SIG-M5 (cell line): Measurements from ENCODE around the gene SIRT3.
A peak's percentile ranks its signal among the peaks of the same experiment; 100 is the strongest.
"Not testable (repeated sequence)": the region's sequence is repeated elsewhere in the genome, so short reads cannot be mapped to it uniquely, and the experiment has no call there.

Experiments used
- DNase-seq: peaks from one replicate; lab custom pipeline; 2025; lab: John Stamatoyannopoulos, UW

SIRT3 gene

GRCh38 chr11:270451-271318 is 34.5 kb upstream of the SIRT3 start:
- DNase-seq, result no peak

DNA sequence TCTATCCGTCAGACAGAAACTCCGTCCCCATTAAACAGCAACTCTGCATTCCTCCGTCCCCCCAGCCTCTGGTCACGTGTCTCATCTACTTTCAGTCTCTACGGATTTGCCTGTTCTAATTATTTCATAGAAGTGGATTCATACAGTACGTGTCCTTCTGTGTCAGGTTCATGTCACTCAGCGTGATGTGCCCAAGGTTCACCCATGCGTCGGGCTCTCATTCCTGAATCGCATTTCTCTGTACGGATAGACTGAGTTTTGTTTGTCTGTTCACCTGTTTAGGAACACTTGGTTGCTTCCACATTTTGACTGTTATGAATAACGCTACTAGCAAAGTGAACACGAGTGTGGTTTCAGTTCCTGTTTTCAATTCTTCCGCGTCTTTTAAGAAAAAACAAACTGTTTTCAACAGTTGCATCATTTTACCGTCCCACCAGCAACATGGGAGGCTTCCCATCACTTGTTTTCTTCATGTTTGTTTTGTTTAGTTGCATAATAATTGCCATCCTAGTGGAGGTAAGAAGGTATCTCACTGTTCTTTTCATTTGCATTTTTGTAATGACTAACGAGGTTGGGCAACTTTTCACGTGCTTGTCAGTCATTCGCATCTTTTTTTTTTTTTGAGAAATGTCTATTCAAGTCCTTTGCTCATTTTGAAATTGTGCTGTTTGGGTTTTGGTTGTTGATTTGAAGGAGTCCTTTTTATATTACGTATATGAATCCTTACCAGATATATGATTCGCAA is 33.2 kb upstream of the SIRT3 start:
- peak; percentile 95 for DNase-seq

GRCh38 chr11:268716-269145 is 32.6 kb upstream of the SIRT3 start:
- DNase-seq, result not testable (repeated sequence)

GRCh38 chr11:267491-267994 is 31.4 kb upstream of the SIRT3 start:
- DNase-seq, result no peak

DNA sequence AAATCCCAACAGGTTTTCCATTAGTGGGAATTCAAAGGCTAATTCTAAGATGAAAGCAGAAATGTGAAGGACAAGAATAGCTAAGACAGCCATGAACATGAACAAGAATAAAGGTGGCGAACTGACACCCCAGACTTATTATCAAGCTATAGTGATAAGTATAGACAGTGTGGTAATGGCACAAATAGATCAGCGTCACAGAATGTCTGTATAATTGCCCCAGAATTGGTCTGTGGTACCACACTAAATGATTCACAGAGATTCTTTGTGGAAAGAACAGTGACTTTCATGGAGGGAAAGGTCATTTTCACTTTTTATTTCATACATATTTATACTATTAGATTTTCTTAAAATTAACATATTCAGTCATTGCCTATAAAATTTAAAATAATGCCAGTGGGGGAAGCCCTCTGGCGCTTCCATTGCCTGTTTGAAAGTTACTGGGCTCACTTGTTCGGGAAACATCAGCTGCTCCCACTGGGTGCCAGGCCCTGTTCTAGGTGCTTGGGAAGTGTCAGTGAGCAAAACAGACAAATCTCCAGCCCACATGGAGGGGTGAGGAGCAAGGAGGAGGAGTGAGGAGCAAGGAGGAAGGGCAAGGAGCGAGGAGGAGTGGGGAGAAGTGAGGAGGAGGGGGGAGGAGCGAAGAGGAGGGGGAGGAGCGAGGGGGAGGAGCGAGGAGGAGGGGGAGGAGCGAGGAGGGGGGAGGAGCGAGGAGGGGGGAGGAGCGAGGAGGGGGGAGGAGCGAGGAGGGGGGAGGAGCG is 30.7 kb upstream of the SIRT3 start:
- no peak for DNase-seq

DNA sequence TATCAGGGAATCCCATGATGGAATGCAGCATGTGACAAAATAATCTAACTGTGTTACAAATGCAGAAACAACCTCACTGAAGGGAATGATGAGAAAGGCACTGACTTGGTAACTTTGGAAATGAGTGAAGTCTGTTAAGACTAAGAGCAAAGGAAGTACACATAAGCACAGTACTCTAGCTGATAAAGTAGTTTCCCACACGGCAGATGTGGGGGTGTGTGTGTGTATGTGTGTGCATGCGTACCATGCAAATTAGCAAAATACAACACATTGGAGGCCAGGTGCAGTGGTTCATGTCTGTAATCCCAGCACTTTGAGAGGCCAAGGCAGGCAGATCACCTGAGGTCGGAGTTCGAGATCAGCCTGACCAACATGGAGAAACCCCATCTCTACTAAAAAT is 25.5 kb upstream of the SIRT3 start:
- no peak for DNase-seq

DNA sequence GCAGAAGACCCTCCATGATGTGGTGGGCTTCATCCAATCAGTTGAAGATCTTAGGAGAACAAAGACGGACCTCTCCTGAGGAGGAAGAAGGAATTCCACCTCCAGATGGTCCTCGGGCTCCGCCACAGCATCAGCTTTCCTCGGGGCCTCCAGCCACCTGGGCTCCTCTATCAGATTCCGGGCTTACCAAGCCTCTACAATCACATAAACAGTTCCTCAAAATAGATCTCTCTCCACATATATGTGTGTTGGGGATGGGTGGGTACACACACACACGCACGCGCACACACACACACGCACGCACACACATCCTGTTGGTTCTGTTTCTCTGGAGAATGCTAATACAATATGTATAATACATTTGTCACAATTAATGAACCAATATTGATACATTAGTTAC is 23.3 kb upstream of the SIRT3 start:
- DNase-seq, result no peak

DNA sequence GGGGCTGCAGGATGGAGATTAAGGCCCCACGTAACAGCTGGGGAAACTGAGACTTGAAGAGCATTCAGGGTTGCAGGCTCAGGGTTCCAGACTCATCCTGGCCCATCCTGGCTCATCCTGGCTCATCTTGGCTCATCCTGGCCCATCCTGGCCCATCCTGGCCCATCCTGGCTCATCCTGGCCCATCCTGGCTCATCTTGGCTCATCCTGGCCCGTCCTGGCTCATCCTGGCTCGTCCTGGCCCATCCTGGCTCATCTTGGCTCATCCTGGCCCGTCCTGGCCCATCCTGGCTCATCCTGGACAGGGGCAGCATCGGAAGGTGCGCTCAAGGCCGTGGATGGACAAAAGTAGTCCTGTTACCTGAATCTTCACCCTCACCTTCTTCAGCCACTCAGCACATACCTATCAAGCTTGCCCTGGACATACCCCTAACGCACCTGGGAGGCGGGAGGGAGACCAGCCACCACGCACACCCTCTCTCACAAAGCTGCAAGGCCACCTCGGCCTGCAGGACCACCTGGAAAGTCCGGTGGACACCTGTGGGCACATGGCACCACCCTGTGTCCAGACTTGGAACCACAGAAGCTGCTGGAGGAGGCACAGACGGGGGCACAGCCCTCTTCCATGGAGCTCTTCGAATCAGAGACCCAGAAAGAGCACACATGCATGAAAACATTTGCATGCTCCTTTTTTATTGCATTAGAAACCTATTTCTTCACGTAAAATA is 21.8 kb upstream of the SIRT3 start:
- no peak for DNase-seq

GRCh38 chr11:256952-257737 is 21.0 kb upstream of the SIRT3 start:
- DNase-seq, result no peak

GRCh38 chr11:255816-256215 is 19.7 kb upstream of the SIRT3 start:
- no peak for DNase-seq

- no peak for DNase-seq
Measured at GRCh38 chr11:255176-255575, 19.0 kb upstream of the SIRT3 start.

DNA sequence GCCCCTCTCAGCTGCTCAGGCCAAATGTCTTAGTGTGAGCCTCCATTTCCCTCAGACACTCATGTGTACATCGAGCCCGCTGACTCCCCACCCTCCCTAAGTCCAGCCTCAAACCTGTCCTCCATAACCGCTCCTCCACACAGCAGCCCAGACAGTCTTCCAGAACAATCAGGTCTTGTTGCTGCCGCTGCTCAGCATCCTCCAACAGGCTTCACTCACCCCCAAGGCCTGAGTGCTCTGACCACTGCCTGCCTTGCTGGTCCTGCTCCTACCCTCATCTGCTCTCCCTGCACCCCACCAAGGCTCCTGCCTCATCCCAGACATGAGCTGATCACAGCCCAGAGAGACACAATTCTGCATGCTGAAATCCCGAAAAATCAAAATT is 17.7 kb upstream of the SIRT3 start:
- DNase-seq, result no peak

- no peak for DNase-seq
Measured at GRCh38 chr11:253160-253885, 17.2 kb upstream of the SIRT3 start.

DNA sequence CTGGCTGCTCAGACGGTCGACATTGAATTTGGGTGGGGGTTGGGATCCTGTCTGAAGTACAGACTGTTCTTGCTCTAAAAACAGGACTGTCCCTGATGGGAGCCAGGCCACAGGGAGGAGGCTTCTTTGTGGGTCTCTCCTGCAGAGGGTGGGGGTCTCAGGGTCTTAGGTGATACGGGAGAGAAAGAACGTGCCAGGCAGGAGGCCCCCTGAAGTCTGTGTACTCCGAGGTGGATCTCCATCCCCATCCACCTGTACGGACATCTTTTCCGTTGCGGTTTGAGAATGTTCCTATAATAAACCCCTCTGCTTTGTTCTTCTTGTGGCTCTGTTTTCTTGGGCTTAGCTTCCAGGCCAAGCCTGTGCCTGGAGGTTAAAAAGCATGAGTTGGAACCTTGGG is 16.5 kb upstream of the SIRT3 start:
- no peak for DNase-seq

- DNase-seq, result no peak
Measured at GRCh38 chr11:251550-251949, 15.4 kb upstream of the SIRT3 start.

GRCh38 chr11:250740-251299 is 14.7 kb upstream of the SIRT3 start:
- DNase-seq, result no peak

DNA sequence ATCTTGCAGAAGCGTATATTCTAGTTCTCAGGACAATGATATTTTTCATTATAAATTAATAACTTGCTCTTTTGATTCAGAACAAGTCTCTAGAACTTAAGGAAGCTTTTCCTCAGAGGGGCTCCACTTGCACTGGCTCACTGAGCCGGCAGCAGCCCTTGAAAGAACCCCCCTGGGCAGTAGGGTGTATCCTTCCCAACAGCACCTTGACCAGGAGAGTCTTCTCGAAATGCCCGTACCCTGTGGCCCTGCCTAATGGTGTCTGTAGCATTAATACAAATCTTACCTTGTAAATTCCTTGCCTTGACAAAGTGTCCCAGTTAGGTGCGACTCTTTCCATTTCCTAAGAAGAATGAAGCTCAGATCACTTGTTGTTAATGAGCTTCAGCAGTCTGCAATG is 14.1 kb upstream of the SIRT3 start:
- no peak for DNase-seq

DNA sequence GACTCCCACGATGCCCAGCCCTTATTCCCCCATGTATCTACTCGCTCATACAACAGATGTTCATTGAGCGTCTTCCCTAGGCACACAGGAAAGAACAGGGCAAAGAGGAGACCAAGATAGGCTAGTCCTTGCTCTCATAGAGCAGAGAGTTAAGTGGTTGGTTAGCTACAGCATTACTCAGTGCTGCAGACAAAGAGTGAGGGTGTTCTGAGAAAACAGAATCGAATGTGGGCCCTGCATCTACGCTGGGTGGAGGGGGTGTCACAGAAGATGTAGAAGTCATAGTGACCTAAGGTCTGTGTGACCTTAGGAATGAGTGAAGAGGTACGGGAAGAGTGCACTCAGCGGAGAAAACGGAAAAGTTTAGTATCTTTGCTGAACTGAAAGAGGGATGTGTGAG is 12.9 kb upstream of the SIRT3 start:
- DNase-seq, result no peak

- DNase-seq, result no peak
Measured at GRCh38 chr11:244376-244775, 8.2 kb upstream of the SIRT3 start.

DNA sequence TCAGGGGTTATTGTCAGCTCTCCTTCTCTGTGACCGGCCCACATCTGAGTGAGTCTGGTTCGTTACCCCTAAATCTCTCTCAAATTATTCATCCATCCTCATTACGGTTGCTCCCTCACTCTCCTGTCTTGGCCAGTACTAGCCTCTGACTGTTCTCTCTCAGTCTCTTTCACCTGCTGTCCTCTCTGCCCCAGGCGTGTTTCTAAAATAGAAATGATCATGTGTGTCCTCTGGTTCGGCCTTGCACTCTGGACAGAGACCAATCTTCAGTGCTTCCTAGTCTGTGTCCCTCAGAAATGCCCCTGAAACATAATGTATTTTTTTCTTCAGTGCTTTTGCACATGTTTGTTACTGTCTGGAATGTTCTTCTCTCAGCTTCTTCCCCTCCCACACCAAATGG is 5.5 kb upstream of the SIRT3 start:
- no peak for DNase-seq
